ENCODE measurements around the gene FSIP1.
"Not testable (repeated sequence)": the region's sequence is repeated elsewhere in the genome, so short reads cannot be mapped to it uniquely, and the experiment has no call there.

FSIP1 gene

DNA sequence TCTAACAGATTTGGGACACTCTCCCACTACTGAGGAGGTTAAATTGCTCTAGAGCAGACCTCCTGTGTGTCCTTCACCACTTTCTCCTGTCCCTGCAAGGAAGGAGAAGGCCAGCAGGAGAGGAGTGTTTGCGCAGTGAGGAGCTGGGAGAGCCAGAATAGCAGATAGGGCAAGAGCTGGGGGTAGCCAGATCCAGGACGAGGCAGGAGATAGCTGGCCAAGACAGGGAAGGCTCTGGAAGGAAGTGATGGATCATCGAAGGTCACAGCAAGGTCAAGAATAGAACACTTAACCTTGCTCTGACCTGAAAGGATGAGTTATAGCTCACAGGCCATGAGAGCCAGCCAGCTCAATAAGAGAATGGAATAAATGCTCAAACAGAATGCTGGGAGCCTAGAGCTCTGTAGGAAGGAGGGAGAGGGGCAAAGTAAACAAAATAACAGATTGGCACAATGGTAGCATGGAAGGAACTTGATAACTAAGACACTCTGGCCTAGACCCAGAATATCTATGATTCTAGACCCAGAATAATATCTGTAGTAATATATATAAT is 37.5 kb upstream of the FSIP1 start:
- Histone ChIP-seq H3K27ac (no peak overlapping the region), H3K27me3 (replicated peaks) (no peaks in the 10 kb centered on the region), H3K36me3 (replicated peaks) (no peaks in the 10 kb centered on the region), H3K4me3 (ENCODE audit: low read depth, low read length) (no peak overlapping the region)
- TF ChIP-seq CTCF (IDR thresholded peaks at IDR 0.05; ENCODE audit: low read depth, low read length, missing control alignments), result no peak
- in situ Hi-C loops (cut with HindIII; ENCODE audit: low pct_ligation_motif_present, low sequenced_read_pairs), result no loop called here
- DNase-seq, result no peak

- in situ Hi-C loops (cut with HindIII; ENCODE audit: low pct_ligation_motif_present, low sequenced_read_pairs), result no loop called here
- Histone ChIP-seq H3K27me3 (replicated peaks) (no peaks in the 10 kb centered on the region), H3K36me3 (replicated peaks) (no peaks in the 10 kb centered on the region), H3K4me3 (ENCODE audit: low read depth, low read length) (no peak overlapping the region), H3K27ac (no peak overlapping the region)
- TF ChIP-seq CTCF (IDR thresholded peaks at IDR 0.05; ENCODE audit: low read depth, low read length, missing control alignments), result no peak
- DNase-seq, result no peak
These were observed 36.9 kb upstream of the FSIP1 start for GRCh38 chr15:39819533-39819932.

DNA sequence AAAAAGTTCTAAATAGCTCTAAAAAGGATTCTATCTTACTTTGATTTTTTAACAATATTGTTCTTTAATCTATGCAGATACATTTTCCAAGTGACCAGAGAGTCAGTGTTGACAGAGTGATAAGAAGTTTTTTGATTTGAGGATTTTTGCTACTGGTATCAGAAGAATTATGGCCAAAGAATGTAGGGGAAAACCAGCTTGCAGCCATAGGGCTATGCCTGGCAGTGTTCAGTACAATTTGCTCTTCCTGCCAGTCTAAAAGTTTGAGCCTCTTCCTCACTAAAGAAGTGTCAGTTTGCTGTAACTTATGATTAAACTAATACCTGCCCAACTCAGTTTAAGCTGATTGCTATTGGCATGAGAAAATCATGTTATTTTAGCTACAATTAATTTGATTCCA is 35.3 kb upstream of the FSIP1 start:
- Histone ChIP-seq H3K27ac (no peak overlapping the region), H3K27me3 (replicated peaks) (no peaks in the 10 kb centered on the region), H3K4me3 (ENCODE audit: low read depth, low read length) (no peak overlapping the region), H3K36me3 (replicated peaks) (no peaks in the 10 kb centered on the region)
- TF ChIP-seq CTCF (IDR thresholded peaks at IDR 0.05; ENCODE audit: low read depth, low read length, missing control alignments), result no peak
- no peak for DNase-seq
- in situ Hi-C loops (cut with HindIII; ENCODE audit: low pct_ligation_motif_present, low sequenced_read_pairs), result no loop called here

DNA sequence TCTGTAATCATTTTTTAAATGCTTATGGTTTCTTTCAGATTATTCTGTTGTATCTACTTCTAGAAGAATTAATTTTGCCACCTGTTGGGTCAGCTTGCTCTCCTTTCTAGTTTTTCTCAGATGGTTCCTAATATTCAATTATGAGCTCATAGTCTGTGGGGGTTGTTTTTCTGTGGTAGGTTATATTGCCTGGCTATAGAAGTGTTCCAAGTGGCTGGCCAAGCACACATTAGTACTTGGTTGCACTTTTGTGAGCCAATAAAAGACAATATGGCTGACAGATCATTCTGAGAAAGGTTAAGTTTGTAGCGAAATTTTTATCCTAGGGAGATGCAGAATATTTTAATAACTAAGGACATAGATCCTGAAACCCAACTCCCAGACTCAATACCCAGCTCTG is 31.8 kb upstream of the FSIP1 start:
- DNase-seq, result no peak
- in situ Hi-C loops (cut with HindIII; ENCODE audit: low pct_ligation_motif_present, low sequenced_read_pairs), result no loop called here
- Histone ChIP-seq H3K36me3 (replicated peaks) (no peaks in the 10 kb centered on the region), H3K27me3 (replicated peaks) (no peaks in the 10 kb centered on the region), H3K27ac (no peak overlapping the region), H3K4me3 (ENCODE audit: low read depth, low read length) (no peak overlapping the region)
- no peak for TF ChIP-seq CTCF (IDR thresholded peaks at IDR 0.05; ENCODE audit: low read depth, low read length, missing control alignments)

DNA sequence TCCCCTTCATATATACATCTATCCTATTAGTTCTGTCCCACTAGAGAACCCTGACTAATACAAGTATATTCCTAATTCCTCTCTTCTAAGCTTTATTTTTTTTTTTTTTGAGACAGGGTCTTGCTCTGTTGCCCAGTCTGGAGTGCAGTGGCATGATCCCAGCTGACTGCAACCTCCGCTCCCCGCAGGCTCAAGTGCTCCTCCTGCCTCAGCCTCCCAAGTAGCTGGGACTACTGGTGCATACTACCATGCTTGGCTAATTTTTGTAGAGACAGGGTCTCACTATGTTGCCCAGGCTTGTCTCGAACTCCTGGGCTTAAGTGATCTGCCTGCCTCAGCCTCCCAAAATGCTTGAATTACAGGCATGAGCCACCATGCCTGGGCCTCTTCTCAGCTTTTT is 30.0 kb upstream of the FSIP1 start:
- in situ Hi-C loops (cut with HindIII; ENCODE audit: low pct_ligation_motif_present, low sequenced_read_pairs), result not testable (repeated sequence)

DNA sequence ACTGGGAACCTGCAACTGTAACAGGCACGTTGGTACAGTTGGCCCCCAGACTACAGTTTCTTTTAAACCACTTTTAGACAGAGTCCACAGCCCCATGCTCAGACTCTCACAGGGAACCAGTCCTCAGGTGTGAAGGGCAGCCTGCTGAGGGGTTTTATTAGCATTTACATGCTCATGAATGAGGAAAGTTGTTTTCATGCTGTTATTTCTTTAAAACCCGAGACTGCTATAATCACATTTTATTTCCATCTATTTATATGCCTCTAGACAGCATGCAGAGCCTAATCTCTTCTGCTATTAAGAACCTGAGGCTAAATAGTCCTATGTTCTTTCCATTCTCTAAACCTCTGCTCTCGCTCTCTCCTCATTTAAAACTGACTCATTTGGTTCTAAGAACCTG is 26.3 kb upstream of the FSIP1 start:
- in situ Hi-C loops (cut with HindIII; ENCODE audit: low pct_ligation_motif_present, low sequenced_read_pairs), result no loop called here
- H3K27ac ChIP-seq, result no peak overlapping the region
- no peak for DNase-seq

More for the DNA sequence above, 30.0 kb upstream of the FSIP1 start:
- DNase-seq; H3K36me3 ChIP-seq (replicated peaks); H3K4me3 ChIP-seq (ENCODE audit: low read depth, low read length); H3K27me3 ChIP-seq (replicated peaks); H3K27ac ChIP-seq: not testable (repeated sequence)

More for the DNA sequence above, 26.3 kb upstream of the FSIP1 start:
- H3K36me3 ChIP-seq (replicated peaks), result no peaks in the 10 kb centered on the region
- no peak for TF ChIP-seq CTCF (IDR thresholded peaks at IDR 0.05; ENCODE audit: low read depth, low read length, missing control alignments)
- H3K27me3 ChIP-seq (replicated peaks), result no peaks in the 10 kb centered on the region
- no peak overlapping the region for H3K4me3 ChIP-seq (ENCODE audit: low read depth, low read length)

All from brain microvascular endothelial cell (primary cell).